GM19099 (cell line): Measurements from ENCODE around the gene ZFP57.

Experiments used
- POLR2A ChIP-seq: IDR thresholded peaks from 3 replicates; pipeline ENCODE4 v1.6.1; 2011; ENCODE audit warnings: low read depth; ENCODE audit not compliant: insufficient read length; ENCODE audit errors: extremely low read depth

The ZFP57 gene

GRCh38 chr6:29680904-29681303, at the start of gene ZFP57:
Gene ZFP57, minus strand, starts transcription at chr6:29681152. Its CDS starts 4,149 bp downstream, at chr6:29677003.
- no peak for TF ChIP-seq POLR2A

GRCh38 chr6:29730575-29731126, 49.7 kb upstream of the ZFP57 start:
- no peak for TF ChIP-seq POLR2A

GRCh38 chr6:29729774-29730328, 48.9 kb upstream of the ZFP57 start:
- no peak for TF ChIP-seq POLR2A

- peak; percentile 5 for TF ChIP-seq POLR2A
Observed at GRCh38 chr6:29728875-29729270, 47.9 kb upstream of the ZFP57 start.

- TF ChIP-seq POLR2A: peak; percentile 33
Observed at GRCh38 chr6:29728173-29728874, 47.4 kb upstream of the ZFP57 start.

DNA sequence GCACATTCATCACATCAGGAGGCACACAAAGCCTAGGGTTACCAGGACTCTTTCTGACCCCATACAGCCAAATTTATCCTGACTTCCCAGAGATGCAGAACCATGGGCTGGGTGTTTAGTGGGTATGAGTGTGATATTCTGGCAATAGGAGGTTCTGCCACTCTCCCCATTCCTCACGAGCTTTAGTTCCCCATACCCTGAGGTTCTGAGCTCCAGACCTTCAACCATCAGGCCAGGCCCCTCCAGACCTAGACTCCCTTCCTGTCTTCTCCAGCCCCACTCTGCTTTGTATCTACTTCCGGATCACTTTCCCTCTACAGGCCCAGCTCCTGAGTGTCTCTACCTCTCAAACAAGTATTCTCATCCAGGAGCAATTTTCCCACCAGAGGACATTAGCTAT, 46.7 kb upstream of the ZFP57 start:
- no peak for TF ChIP-seq POLR2A

DNA sequence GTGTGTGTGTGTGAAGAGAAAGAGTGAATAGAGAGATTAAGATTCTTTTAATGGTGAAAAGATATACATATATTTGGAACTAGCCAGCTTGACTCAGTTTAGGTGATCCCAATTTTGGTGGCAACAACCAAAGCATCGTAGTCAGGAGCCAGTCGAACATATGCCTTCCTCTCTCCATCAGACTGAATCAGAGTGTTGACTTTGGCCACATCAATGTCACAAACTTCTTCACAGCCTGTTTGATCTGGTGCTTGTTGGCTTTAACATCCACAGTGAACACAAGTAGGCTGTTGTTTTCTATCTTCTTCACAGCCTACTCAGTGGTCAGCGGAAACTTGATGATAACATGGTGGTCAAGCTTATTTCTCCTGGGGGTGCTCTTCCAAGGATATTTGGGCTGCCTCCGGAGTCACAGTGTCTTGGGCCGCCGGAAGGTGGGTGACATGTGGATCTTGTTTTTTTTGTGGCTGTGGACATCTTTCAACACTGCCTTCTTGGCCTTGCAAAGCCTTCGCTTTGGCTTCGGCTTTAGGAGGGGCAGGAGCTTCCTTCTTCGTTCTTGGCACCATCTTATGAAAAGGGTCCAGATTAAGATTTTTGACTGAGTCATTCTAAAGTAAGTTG, 45.7 kb upstream of the ZFP57 start:
- TF ChIP-seq POLR2A: peak; percentile 8

DNA sequence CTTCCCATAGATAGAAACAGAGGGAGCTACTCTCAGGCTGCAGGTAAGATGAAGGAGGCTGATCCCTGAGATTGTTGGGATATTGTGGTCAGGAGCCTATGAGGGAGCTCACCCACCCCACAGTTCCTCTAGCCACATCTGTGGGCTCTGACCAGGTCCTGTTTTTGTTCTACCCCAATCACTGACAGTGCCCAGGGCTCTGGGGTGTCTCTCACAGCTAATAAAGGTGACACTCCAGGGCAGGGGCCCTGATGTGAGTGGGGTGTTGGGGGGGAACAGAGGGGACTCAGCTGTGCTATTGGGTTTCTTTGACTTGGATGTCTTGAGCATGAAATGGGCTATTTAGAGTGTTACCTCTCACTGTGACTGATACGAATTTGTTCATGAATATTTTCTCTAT, 45.0 kb upstream of the ZFP57 start:
- TF ChIP-seq POLR2A: no peak

- no peak for TF ChIP-seq POLR2A
Observed at GRCh38 chr6:29724937-29725869, 44.3 kb upstream of the ZFP57 start.

GRCh38 chr6:29723666-29724588, 43.0 kb upstream of the ZFP57 start:
- peak; percentile 71 for TF ChIP-seq POLR2A

- TF ChIP-seq POLR2A: peak; percentile 83
Observed at GRCh38 chr6:29723262-29723665, 42.3 kb upstream of the ZFP57 start, which contains the start of gene HLA-F. Gene HLA-F, plus strand, starts transcription at chr6:29723434. Its CDS starts 30 bp downstream, at chr6:29723464.

DNA sequence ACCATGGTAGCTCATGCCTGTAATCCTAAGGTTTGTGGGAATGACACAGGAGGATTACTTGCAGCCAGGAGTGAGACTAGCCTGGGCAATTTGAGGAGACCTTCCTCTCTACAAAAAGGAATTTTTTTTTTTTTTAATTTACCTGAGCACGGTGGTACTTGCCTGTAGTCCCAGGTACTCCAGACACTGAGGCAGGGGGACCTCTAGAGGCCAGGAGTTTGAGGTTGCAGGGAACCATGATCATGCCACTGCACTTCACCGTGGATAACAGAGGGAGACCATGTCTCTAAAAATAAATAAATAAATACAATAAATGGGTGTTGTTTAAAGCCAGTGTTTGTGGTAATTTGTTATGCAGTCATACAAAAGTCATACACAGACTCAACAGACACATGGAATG, 39.9 kb upstream of the ZFP57 start:
- no peak for TF ChIP-seq POLR2A

GRCh38 chr6:29710281-29710941, 29.5 kb upstream of the ZFP57 start:
- no peak for TF ChIP-seq POLR2A
